ENCODE measurements around the gene P2RX5. TPM values are rescaled to one million over a fixed set of nuclear protein-coding genes. Genes with fewer than 3 reads are reported as not detected.

The P2RX5 gene
- total and polyA plus RNA-seq, 2 experiments from 2014 or later, result 7.5 to 13.6 TPM

DNA sequence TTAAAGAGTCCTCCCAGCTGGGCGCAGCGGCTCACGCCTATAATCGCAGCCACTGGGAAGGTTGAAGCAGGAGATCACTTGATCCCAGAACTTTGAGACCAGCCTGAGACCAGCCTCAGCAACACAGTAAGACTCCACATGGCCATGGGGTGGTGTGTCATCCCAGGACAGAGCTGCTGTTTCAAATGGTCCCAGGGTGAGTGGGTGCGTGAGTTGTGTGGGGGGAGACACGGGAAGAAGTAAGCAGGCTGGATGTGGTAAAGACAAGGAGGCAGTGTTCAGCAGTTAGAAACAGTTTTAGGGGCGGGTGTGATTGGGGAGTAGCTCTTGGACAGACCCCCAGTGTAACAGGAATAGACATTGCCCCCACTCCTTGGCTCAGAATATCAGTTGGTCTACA lies 63.7 kb downstream of the P2RX5 start:
- Histone ChIP-seq H3K4me2 (no peak overlapping the region), H3K36me3 (ENCODE audit: insufficient read depth) (no peaks in the 10 kb centered on the region), H3K9me2 (ENCODE audit: insufficient read depth) (no peaks in the 10 kb centered on the region), H3K4me1 (ENCODE audit: insufficient read depth) (0 out of 2 replicates have a peak, but pooled peaks cover 4% of the 10 kb centered on the region), H3K4me3 (no peak overlapping the region), H3K79me2 (replicated peaks; ENCODE audit: insufficient read depth) (peaks cover 47% of the 10 kb centered on the region), H3K27me3 (ENCODE audit: insufficient read depth) (no peaks in the 10 kb centered on the region), H3F3A (replicated peaks; ENCODE audit: low read depth) (no peaks in the 10 kb centered on the region), H2AFZ (no peak overlapping the region), H4K20me1 (replicated peaks; ENCODE audit: insufficient read depth) (peaks cover 17% of the 10 kb centered on the region; the same call in 1 of the 2 replicates), H3K27ac (ENCODE audit: low read depth) (no peak overlapping the region)
- Mint-ChIP-seq H3K27ac (no peak overlapping the region), H3K4me3 (no peak overlapping the region), H3K4me1 (peaks cover 6% of the 10 kb centered on the region), H3K9me3 (no peaks in the 10 kb centered on the region), H3K27me3 (ENCODE audit: insufficient read depth, low read depth, poor library complexity) (peaks cover 13% of the 10 kb centered on the region), H3K36me3 (ENCODE audit: low read depth) (peaks cover 36% of the 10 kb centered on the region)
- DNase-seq (ENCODE audit: low spot score), result no peak
- no peak for TF ChIP-seq NANOG (IDR thresholded peaks at IDR 0.05; ENCODE audit: borderline replicate concordance)
- no peak for TF ChIP-seq POLR2AphosphoS5 (IDR thresholded peaks at IDR 0.05; ENCODE audit: low read depth)
- TF ChIP-seq, protein P1, sequence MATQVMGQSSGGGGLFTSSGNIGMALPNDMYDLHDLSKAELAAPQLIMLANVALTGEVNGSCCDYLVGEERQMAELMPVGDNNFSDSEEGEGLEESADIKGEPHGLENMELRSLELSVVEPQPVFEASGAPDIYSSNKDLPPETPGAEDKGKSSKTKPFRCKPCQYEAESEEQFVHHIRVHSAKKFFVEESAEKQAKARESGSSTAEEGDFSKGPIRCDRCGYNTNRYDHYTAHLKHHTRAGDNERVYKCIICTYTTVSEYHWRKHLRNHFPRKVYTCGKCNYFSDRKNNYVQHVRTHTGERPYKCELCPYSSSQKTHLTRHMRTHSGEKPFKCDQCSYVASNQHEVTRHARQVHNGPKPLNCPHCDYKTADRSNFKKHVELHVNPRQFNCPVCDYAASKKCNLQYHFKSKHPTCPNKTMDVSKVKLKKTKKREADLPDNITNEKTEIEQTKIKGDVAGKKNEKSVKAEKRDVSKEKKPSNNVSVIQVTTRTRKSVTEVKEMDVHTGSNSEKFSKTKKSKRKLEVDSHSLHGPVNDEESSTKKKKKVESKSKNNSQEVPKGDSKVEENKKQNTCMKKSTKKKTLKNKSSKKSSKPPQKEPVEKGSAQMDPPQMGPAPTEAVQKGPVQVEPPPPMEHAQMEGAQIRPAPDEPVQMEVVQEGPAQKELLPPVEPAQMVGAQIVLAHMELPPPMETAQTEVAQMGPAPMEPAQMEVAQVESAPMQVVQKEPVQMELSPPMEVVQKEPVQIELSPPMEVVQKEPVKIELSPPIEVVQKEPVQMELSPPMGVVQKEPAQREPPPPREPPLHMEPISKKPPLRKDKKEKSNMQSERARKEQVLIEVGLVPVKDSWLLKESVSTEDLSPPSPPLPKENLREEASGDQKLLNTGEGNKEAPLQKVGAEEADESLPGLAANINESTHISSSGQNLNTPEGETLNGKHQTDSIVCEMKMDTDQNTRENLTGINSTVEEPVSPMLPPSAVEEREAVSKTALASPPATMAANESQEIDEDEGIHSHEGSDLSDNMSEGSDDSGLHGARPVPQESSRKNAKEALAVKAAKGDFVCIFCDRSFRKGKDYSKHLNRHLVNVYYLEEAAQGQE (IDR thresholded peaks at IDR 0.05; ENCODE audit: unreplicated experiment), result no peak
- TF ChIP-seq, protein P2, sequence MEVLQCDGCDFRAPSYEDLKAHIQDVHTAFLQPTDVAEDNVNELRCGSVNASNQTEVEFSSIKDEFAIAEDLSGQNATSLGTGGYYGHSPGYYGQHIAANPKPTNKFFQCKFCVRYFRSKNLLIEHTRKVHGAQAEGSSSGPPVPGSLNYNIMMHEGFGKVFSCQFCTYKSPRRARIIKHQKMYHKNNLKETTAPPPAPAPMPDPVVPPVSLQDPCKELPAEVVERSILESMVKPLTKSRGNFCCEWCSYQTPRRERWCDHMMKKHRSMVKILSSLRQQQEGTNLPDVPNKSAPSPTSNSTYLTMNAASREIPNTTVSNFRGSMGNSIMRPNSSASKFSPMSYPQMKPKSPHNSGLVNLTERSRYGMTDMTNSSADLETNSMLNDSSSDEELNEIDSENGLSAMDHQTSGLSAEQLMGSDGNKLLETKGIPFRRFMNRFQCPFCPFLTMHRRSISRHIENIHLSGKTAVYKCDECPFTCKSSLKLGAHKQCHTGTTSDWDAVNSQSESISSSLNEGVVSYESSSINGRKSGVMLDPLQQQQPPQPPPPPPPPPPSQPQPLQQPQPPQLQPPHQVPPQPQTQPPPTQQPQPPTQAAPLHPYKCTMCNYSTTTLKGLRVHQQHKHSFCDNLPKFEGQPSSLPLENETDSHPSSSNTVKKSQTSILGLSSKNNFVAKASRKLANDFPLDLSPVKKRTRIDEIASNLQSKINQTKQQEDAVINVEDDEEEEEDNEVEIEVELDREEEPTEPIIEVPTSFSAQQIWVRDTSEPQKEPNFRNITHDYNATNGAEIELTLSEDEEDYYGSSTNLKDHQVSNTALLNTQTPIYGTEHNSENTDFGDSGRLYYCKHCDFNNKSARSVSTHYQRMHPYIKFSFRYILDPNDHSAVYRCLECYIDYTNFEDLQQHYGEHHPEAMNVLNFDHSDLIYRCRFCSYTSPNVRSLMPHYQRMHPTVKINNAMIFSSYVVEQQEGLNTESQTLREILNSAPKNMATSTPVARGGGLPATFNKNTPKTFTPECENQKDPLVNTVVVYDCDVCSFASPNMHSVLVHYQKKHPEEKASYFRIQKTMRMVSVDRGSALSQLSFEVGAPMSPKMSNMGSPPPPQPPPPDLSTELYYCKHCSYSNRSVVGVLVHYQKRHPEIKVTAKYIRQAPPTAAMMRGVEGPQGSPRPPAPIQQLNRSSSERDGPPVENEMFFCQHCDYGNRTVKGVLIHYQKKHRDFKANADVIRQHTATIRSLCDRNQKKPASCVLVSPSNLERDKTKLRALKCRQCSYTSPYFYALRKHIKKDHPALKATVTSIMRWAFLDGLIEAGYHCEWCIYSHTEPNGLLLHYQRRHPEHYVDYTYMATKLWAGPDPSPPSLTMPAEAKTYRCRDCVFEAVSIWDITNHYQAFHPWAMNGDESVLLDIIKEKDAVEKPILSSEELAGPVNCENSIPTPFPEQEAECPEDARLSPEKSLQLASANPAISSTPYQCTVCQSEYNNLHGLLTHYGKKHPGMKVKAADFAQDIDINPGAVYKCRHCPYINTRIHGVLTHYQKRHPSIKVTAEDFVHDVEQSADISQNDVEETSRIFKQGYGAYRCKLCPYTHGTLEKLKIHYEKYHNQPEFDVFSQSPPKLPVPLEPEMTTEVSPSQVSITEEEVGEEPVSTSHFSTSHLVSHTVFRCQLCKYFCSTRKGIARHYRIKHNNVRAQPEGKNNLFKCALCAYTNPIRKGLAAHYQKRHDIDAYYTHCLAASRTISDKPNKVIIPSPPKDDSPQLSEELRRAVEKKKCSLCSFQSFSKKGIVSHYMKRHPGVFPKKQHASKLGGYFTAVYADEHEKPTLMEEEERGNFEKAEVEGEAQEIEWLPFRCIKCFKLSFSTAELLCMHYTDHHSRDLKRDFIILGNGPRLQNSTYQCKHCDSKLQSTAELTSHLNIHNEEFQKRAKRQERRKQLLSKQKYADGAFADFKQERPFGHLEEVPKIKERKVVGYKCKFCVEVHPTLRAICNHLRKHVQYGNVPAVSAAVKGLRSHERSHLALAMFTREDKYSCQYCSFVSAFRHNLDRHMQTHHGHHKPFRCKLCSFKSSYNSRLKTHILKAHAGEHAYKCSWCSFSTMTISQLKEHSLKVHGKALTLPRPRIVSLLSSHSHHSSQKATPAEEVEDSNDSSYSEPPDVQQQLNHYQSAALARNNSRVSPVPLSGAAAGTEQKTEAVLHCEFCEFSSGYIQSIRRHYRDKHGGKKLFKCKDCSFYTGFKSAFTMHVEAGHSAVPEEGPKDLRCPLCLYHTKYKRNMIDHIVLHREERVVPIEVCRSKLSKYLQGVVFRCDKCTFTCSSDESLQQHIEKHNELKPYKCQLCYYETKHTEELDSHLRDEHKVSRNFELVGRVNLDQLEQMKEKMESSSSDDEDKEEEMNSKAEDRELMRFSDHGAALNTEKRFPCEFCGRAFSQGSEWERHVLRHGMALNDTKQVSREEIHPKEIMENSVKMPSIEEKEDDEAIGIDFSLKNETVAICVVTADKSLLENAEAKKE (CRISPR knock-in tag; IDR thresholded peaks at IDR 0.05), result no peak
- no peak for TF ChIP-seq EZH2 (IDR thresholded peaks at IDR 0.05; ENCODE audit: low read depth, unreplicated experiment)
- TF ChIP-seq STAT1 (IDR thresholded peaks at IDR 0.05; ENCODE audit: unreplicated experiment), result no peak
- TF ChIP-seq, protein P3, sequence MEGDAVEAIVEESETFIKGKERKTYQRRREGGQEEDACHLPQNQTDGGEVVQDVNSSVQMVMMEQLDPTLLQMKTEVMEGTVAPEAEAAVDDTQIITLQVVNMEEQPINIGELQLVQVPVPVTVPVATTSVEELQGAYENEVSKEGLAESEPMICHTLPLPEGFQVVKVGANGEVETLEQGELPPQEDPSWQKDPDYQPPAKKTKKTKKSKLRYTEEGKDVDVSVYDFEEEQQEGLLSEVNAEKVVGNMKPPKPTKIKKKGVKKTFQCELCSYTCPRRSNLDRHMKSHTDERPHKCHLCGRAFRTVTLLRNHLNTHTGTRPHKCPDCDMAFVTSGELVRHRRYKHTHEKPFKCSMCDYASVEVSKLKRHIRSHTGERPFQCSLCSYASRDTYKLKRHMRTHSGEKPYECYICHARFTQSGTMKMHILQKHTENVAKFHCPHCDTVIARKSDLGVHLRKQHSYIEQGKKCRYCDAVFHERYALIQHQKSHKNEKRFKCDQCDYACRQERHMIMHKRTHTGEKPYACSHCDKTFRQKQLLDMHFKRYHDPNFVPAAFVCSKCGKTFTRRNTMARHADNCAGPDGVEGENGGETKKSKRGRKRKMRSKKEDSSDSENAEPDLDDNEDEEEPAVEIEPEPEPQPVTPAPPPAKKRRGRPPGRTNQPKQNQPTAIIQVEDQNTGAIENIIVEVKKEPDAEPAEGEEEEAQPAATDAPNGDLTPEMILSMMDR (conservative IDR thresholded peaks at IDR 0.05; ENCODE audit: low read depth in 2 of 2), result no peak
- TF ChIP-seq EZH2phosphoT487 (IDR thresholded peaks at IDR 0.05; ENCODE audit: unreplicated experiment), result no peak
- no peak for TF ChIP-seq ETS1 (IDR thresholded peaks at IDR 0.05)
- ATAC-seq, result no peak

Measured in GM23338 (cell line).